BJ (cell line): Measurements from ENCODE around the gene UTP14C. TPM values are rescaled to one million over a fixed set of nuclear protein-coding genes. Genes with fewer than 3 reads are reported as not detected.

Experiments used
- CTCF ChIA-PET: fragments of 350-600 bp; formaldehyde crosslinking; extraction: SDS; loops from one replicate; lab custom pipeline; 2021; ENCODE audit warnings: antibody characterized with exemption, inconsistent platforms; lab: Yijun Ruan, JAX
- POLR2A ChIA-PET: fragments of 300-600 bp; sonication (Branson Sonifier 250); formaldehyde crosslinking; extraction: SDS; loops from one replicate; lab custom pipeline; 2021; ENCODE audit warnings: antibody characterized with exemption; lab: Charles Lee
- DNase-seq: peaks from one replicate; pipeline ENCODE4 v3.0.0-alpha.2; 2011; ENCODE audit warnings: low read depth
- H3K27me3 ChIP-seq: 2 replicates; pipeline ENCODE4 v1.6.0; 2011; ENCODE audit warnings: low read length; ENCODE audit not compliant: control insufficient read depth, insufficient read depth
- H3K36me3 ChIP-seq: 2 replicates; pipeline ENCODE4 v1.5.1; 2011; ENCODE audit warnings: low read length; ENCODE audit not compliant: control insufficient read depth, insufficient read depth
- H3K4me3 ChIP-seq: 2 replicates; pipeline ENCODE4 v1.5.1; 2011; ENCODE audit warnings: low read depth, mild to moderate bottlenecking, control low read depth, low read length
- polyA plus RNA-seq: library from polyadenylated mRNA; depleted of rRNA; stranded (reverse); fragments of >200 nt; gene quantifications from 2 replicates; pipeline ENCODE4 v1.2.3, GENCODE V29; 2011; rRNA removed
- TF ChIP-seq, protein P1 (sequence below): IDR thresholded peaks from 2 replicates; pipeline ENCODE4 v1.5.1; 2011; ENCODE audit warnings: low read depth, mild to moderate bottlenecking, control low read depth, inconsistent platforms, low read length, moderate library complexity; ENCODE audit not compliant: insufficient read depth

UTP14C gene
- polyA plus RNA-seq, 1 experiment, result 8.9 TPM

DNA sequence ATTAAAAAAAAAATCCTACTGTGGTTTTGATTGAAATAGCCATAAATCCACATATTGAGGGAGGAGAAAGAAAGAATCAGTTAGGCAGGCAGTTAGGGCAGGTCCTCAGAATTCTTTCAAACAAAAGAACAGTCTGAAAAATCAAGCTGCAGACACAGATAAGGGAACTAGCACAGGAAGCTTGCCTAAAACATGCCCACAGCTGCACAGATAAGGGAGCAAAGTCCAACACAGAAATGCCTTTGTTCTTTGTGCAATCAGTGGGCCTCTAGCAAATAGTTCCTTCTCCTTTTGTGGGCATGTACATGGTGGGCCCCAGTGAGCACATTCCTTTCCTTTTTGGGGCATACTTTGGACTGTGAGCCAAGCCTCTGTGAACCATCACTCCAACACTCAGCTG, 42.7 kb downstream of the UTP14C start:
- POLR2A ChIA-PET, result no interaction called here
- TF ChIP-seq, protein P1, sequence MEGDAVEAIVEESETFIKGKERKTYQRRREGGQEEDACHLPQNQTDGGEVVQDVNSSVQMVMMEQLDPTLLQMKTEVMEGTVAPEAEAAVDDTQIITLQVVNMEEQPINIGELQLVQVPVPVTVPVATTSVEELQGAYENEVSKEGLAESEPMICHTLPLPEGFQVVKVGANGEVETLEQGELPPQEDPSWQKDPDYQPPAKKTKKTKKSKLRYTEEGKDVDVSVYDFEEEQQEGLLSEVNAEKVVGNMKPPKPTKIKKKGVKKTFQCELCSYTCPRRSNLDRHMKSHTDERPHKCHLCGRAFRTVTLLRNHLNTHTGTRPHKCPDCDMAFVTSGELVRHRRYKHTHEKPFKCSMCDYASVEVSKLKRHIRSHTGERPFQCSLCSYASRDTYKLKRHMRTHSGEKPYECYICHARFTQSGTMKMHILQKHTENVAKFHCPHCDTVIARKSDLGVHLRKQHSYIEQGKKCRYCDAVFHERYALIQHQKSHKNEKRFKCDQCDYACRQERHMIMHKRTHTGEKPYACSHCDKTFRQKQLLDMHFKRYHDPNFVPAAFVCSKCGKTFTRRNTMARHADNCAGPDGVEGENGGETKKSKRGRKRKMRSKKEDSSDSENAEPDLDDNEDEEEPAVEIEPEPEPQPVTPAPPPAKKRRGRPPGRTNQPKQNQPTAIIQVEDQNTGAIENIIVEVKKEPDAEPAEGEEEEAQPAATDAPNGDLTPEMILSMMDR, result no peak
- DNase-seq, result no peak
- Histone ChIP-seq H3K27me3 (no peaks in the 10 kb centered on the region), H3K36me3 (no peaks in the 10 kb centered on the region), H3K4me3 (no peak overlapping the region)
- CTCF ChIA-PET, result no interaction called here

DNA sequence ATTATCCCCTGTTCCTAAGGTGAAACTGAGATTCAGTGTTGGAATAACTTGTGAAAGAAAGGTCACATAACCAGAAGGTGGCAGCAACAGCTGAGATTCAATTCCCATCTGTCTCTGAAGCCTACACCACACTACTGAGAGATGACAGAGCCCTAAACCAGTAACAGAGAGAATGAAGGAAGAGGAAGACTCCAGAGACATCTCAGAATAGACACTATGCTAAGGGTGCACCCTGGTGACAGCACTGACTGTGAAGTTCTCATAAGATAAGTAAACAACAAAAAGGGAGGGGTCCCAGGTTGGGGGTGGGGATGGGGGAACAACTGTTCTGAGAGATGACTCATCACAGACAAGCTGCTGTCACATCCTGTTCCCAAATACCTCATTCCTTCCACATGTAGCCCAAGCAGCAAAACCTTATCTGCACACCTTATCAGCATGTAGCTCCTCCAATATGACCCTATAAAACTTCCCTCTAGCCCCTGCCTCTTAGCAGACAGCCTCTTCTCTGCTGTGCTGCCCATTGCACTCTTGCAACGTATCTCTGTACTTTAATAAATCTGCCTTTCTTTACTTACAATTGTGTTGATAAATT, 46.5 kb downstream of the UTP14C start:
- POLR2A ChIA-PET, result no interaction called here
- Histone ChIP-seq H3K27me3 (no peaks in the 10 kb centered on the region), H3K4me3 (no peak overlapping the region), H3K36me3 (no peaks in the 10 kb centered on the region)
- CTCF ChIA-PET, result interaction anchor here (1.0 to 1.4 kb wide), 2 partner anchors 9 to 57 kb away, joined by 5 read pairs; no protein-coding TSS in a partner anchor
- TF ChIP-seq, protein P1, result peak; percentile 18; the same call in 1 of the 2 replicates
- no peak for DNase-seq

Other genes with a start within 250 kb of the UTP14C start
- 5.6 and 6.5 TPM in 2 replicates for gene DHRS12, start 220.5 kb upstream of the UTP14C start, polyA plus RNA-seq
- not detected in 2 replicates for gene TMEM272, start 179.5 kb upstream of the UTP14C start, polyA plus RNA-seq
- not detected in 2 replicates for gene CCDC70, start 162.7 kb upstream of the UTP14C start, polyA plus RNA-seq
- gene ATP7B, start 13.2 kb upstream of the UTP14C start, polyA plus RNA-seq, result 1.9 and 2.5 TPM in 2 replicates
- gene ALG11, start 12.3 kb upstream of the UTP14C start, polyA plus RNA-seq, result 6.2 and 16.3 TPM in 2 replicates
- 0.04 and 0.05 TPM in 2 replicates for gene NEK5, start 104.4 kb downstream of the UTP14C start, polyA plus RNA-seq
- gene NEK3, start 134.9 kb downstream of the UTP14C start, polyA plus RNA-seq, result 4.8 and 10.1 TPM in 2 replicates